ENCODE results near the gene HSD3B1. TPM values are rescaled to one million over a fixed set of nuclear protein-coding genes. Genes with fewer than 3 reads are reported as not detected.

HSD3B1 gene
- polyA plus RNA-seq, 1 experiment, result not detected

DNA sequence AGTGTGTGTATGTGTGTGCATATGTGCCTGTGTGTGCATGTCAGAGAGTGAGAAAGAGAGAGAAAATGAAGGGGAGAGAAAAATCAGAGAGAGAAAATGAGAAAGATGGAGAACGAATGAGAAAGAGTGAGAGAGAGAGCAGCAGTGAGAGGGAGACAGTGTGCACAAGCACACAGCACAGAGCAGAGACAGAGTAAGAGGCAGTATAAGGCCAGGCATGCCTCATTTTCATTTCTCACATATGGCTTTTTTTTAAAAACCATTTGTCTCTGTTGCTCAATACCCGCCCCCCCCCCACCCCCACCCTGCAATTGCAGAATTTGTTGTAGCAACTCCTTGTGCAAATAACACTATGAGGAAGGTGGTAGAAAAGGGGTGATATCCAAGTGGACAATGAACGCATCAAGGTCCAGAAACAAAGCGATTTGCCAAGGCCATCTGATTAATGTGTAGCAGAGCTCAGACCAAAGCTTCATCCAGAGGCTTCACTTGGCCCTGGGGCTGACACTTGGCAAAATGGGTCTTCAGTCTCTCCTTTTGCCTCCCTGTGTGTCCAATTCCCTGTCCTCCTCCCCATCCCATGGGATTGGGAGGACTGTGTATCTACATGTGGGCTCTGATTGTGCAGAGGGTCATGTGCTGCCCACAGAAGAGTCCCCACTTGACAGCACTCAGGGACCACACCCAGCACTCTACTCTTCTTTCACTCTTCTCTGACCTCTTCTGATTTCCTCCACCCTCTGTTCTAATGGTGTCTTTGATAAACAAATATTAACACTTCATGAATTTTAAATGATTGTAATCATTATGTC is 38.9 kb upstream of the HSD3B1 start:
- no peaks in the 10 kb centered on the region for H3K9me3 ChIP-seq (ENCODE audit: control insufficient read depth, insufficient read depth, low read length)
- POLR2A ChIA-PET, result no interaction called here
- no peak overlapping the region for H3K4me3 ChIP-seq (ENCODE audit: low read depth, low read length)
- H3K27ac ChIP-seq (ENCODE audit: low read depth, low read length), result no peak overlapping the region
- H3K27me3 ChIP-seq (ENCODE audit: control insufficient read depth, insufficient read depth, low read length), result no peaks in the 10 kb centered on the region
- CTCF ChIA-PET, result interaction anchor here (1.1 kb wide), 1 partner anchor 16 kb away, joined by 4 read pairs; no protein-coding TSS in a partner anchor
- no peak for TF ChIP-seq CTCF (IDR thresholded peaks at IDR 0.05; ENCODE audit: low read depth, low read length)
- DNase-seq (ENCODE audit: low read depth, low spot score), result no peak

DNA sequence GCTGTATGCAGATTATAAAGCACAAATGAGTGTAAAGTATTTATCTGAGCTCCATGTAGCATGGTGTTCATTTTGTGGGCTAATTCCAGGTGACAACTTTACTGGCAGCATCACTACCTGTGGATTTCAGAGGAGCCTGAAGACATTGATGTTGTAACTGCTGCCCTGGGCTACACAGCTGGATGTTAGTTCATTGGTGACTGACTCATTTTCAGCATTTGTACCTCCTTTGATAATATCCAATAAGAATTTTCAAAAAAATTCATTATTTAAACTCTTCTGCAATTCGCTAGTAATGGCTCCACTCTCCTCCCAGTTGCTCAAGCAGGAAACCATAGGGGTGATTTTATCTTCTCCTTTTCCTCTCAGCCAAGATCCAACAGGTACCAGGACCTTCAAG is 37.3 kb upstream of the HSD3B1 start:
- Histone ChIP-seq H3K4me3 (ENCODE audit: low read depth, low read length) (no peak overlapping the region), H3K27ac (ENCODE audit: low read depth, low read length) (no peak overlapping the region), H3K27me3 (ENCODE audit: control insufficient read depth, insufficient read depth, low read length) (no peaks in the 10 kb centered on the region), H3K9me3 (ENCODE audit: control insufficient read depth, insufficient read depth, low read length) (no peaks in the 10 kb centered on the region)
- no peak for TF ChIP-seq CTCF (IDR thresholded peaks at IDR 0.05; ENCODE audit: low read depth, low read length)
- no peak for DNase-seq (ENCODE audit: low read depth, low spot score)
- ChIA-PET CTCF (no interaction called here), POLR2A (no interaction called here)

DNA sequence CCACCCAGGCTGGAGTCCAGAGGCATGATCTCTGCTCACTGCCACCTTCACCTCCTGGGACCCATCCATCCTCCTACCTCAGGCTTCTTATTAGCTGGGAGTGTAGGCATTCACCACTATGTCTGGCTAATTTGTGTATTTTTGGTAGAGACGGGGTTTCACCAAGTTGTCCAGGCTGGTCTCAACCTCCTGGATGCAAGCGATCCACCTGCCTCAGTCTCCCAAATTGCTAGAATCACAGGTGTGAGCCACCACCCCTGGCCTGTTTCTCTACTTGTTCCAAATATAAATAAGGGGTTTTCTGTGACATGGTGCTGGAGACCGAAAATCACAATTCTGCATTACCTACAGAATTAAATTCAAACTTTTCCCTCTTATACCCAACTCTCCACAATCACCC is 36.6 kb upstream of the HSD3B1 start:
- H3K27me3 ChIP-seq (ENCODE audit: control insufficient read depth, insufficient read depth, low read length), result no peaks in the 10 kb centered on the region
- H3K4me3 ChIP-seq (ENCODE audit: low read depth, low read length), result no peak overlapping the region

DNA sequence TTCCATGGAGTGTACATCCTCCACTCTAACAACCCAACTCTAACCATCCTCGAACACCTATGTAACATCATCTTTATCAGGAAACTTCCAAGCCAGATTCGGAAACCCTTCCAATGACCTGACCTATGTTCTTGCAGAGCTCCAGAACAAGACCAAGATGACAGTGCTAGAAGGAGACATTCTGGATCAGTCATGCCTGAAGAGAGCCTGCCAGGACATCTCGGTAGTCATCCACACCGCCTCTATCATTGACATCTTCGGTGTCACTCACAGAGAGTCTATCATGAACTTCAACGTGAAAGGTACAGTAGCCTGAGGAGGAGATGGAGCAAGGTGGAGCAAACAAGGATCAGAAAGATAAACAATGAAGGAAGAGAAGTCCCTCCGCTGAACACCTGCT is 36.1 kb upstream of the HSD3B1 start:
- TF ChIP-seq CTCF (IDR thresholded peaks at IDR 0.05; ENCODE audit: low read depth, low read length), result no peak
- DNase-seq (ENCODE audit: low read depth, low spot score), result no peak
- POLR2A ChIA-PET, result no interaction called here
- no peak overlapping the region for H3K27ac ChIP-seq (ENCODE audit: low read depth, low read length)
- no peak overlapping the region for H3K4me3 ChIP-seq (ENCODE audit: low read depth, low read length)
- CTCF ChIA-PET, result no interaction called here
- no peaks in the 10 kb centered on the region for H3K9me3 ChIP-seq (ENCODE audit: control insufficient read depth, insufficient read depth, low read length)
- no peaks in the 10 kb centered on the region for H3K27me3 ChIP-seq (ENCODE audit: control insufficient read depth, insufficient read depth, low read length)

More for the DNA sequence above, 36.6 kb upstream of the HSD3B1 start:
- Histone ChIP-seq H3K27ac (ENCODE audit: low read depth, low read length) (no peak overlapping the region), H3K9me3 (ENCODE audit: control insufficient read depth, insufficient read depth, low read length) (no peaks in the 10 kb centered on the region)
- ChIA-PET POLR2A (no interaction called here), CTCF (no interaction called here)
- DNase-seq (ENCODE audit: low read depth, low spot score), result no peak
- no peak for TF ChIP-seq CTCF (IDR thresholded peaks at IDR 0.05; ENCODE audit: low read depth, low read length)

DNA sequence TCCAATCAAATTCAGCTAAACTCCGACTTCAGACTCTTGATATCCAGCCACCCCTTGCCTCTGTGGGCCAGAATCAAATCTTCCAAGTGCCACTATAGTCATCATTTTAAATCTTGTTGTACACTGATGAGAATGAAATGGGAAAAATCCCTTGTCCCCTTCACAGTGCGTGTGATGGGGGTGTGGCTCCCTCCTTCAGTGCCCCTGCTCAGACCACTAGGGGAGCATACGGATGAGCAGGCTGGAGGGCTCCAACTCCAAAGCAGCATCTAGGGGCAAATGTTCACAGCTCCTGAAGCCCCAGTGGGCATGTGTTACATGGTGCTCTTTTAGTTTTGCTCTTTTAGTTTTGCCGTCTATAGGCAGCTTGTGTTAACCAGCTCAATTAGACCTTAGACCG is 35.4 kb upstream of the HSD3B1 start:
- no peak for DNase-seq (ENCODE audit: low read depth, low spot score)
- Histone ChIP-seq H3K9me3 (ENCODE audit: control insufficient read depth, insufficient read depth, low read length) (no peaks in the 10 kb centered on the region), H3K4me3 (ENCODE audit: low read depth, low read length) (no peak overlapping the region), H3K27ac (ENCODE audit: low read depth, low read length) (no peak overlapping the region), H3K27me3 (ENCODE audit: control insufficient read depth, insufficient read depth, low read length) (no peaks in the 10 kb centered on the region)
- ChIA-PET POLR2A (no interaction called here), CTCF (no interaction called here)
- TF ChIP-seq CTCF (IDR thresholded peaks at IDR 0.05; ENCODE audit: low read depth, low read length), result no peak

All from AG04450 (cell line).